ENCODE measurements around the gene SV2B.

DNA sequence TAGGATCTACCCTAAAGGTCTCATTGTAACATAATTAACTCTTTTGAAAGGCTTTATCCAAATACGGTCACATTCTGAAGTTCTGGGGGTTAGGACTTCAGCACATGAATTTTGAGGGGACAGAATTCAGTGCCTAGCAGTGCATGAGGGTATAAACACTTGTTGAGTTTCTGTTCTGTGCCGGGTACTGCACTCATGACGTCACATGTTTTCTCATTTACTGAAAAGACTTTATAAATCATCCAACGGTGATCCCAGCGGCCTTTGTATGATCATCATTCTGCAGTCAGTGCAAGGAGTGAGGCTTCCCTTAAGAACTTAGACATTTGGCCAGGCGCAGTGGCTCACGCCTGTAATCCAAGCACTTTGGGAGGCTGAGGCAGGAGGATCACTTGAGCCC lies 25.1 kb downstream of the SV2B start:
- no peak for TF ChIP-seq POLR2AphosphoS5 (IDR thresholded peaks at IDR 0.05; ENCODE audit: insufficient read depth, low read depth, low read length)
- no peak for TF ChIP-seq POLR2A (IDR thresholded peaks at IDR 0.05; ENCODE audit: low read depth, low read length)
- TF ChIP-seq EZH2 (IDR thresholded peaks at IDR 0.05; ENCODE audit: borderline replicate concordance, low read depth, low read length, severe bottlenecking), result no peak
- no peak for TF ChIP-seq CTCF (IDR thresholded peaks at IDR 0.05; ENCODE audit: extremely low read depth in 1 of 2, insufficient read depth in 1 of 2, low read depth in 1 of 2, low read length in 2 of 2)
- TF ChIP-seq, protein P1, sequence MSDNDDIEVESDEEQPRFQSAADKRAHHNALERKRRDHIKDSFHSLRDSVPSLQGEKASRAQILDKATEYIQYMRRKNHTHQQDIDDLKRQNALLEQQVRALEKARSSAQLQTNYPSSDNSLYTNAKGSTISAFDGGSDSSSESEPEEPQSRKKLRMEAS (IDR thresholded peaks at IDR 0.05; ENCODE audit: insufficient read depth, insufficient read length), result no peak
- no peak for TF ChIP-seq JUN (IDR thresholded peaks at IDR 0.05; ENCODE audit: borderline replicate concordance, insufficient read depth, insufficient read length, low read depth)
- no peak for TF ChIP-seq MYC (IDR thresholded peaks at IDR 0.05; ENCODE audit: low read depth, low read length)
- no peak for TF ChIP-seq FOS (IDR thresholded peaks at IDR 0.05; ENCODE audit: borderline replicate concordance, insufficient read depth, low read length)
